ENCODE measurements around the gene OSBPL5. TPM values are rescaled to one million over a fixed set of nuclear protein-coding genes. Genes with fewer than 3 reads are reported as not detected.

The OSBPL5 gene
- total RNA-seq, 1 donor from 2014 or later = 21.8 TPM

DNA sequence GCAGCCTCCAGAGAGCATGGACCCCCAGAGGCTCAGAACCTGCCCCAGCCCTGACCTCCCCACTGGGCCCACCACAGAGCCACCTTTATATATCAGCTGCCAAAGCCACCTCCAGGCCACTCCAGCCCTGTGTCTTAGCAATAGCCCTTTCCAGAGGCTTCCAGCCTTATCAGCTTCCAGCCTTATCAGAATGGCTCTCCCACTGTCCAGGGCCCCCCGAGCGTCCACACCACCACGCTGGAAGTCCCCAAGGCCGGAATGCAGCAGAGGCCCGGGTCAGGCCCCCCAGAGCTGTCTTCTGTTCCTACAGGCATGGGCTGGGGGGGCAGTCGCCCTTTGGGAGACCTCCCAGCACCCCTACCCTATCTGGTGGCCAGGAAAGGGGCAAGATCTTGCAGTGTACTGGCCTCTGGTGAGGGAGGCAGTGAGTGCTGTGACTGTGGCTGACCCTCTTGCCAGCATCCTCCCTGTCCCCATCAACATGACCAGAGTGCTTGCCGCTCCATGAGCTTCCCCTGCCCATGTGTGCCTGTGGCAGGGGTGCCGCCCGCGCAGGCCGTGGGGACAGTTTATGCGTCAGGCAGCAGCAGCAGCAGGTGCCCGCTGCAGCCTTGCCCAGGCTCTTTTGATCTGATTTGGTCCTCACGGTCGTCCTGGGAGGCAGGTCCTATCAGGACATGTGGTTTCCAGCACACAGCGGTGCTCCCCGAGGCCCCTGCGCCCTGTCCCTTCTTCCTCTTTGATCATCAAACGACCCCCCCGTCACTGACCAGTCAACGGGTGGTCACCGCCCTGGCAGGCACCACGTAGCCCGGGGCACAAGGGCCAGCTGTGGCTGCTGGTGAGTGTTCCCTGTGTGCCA is 15.9 kb downstream of the OSBPL5 start:
- no peak for DNase-seq

- no peak for DNase-seq
Observed at GRCh38 chr11:3148255-3148989, 16.7 kb downstream of the OSBPL5 start.

GRCh38 chr11:3147626-3148025 is 17.5 kb downstream of the OSBPL5 start:
- no peak for DNase-seq

DNA sequence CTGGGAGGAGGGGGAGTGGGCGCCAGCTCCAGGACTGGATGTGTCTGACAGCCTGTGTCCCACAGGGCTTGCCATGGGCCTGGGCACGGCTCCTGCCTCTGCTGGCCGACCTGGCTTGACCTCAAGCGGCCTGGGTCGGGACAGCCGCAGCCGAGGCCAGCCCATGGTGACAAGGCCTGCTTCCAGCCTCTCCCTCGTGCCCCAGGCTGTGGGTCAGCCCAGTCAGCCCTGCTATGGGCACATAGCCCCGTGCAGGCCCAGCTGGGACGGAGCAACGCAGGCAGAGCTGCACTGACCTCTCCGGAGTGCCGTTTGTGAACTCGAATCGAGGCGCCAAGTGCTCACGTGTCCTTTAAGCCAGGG is 17.9 kb downstream of the OSBPL5 start:
- no peak for DNase-seq

DNA sequence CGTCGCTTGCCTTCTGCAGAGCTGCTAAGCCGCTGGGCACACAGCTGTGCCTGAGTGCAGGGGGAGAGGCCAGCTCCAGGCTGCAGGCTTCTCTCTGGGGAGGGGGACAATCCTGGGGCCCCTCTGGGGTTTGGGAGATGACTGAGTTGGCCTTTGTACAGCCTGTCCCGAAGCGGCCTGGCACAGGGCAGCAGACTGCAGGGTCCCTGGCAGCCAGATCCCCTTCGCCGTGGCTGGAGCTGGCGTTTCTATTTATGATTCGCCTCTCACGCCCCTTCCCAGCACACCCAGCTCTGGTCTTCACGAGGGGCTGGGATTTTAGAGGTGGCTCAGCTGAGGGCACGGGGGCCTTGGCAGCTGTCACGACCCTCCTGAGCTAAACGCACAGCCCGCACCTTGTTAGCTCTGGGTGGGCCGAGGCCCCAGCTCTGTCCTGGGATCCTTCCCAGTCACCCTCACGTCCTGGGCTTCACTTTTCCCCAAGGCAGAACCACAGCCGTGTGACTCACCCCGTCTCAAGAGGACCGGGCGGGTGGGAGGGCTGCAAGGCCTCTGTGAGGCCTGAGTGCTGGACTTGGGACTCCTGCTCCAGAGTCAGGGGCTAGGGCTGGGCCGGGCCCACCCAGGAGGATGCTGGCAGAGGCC is 18.4 kb downstream of the OSBPL5 start:
- DNase-seq = no peak

DNA sequence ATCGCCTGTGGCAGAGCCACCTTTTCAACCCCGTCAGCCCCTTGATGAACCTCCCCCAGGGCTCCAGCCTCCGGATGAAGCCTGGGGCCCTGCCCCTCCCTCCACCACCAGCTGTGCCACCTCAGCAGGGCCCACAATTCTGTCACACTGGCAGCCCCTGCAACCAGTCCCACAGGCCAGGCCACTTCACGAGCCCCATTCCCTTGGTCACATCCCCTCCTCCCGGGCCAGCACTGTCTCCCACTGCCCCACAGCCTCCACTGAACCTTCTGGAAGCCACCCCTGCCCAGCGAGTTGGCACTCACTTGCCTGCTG is 19.9 kb downstream of the OSBPL5 start:
- no peak for DNase-seq

DNA sequence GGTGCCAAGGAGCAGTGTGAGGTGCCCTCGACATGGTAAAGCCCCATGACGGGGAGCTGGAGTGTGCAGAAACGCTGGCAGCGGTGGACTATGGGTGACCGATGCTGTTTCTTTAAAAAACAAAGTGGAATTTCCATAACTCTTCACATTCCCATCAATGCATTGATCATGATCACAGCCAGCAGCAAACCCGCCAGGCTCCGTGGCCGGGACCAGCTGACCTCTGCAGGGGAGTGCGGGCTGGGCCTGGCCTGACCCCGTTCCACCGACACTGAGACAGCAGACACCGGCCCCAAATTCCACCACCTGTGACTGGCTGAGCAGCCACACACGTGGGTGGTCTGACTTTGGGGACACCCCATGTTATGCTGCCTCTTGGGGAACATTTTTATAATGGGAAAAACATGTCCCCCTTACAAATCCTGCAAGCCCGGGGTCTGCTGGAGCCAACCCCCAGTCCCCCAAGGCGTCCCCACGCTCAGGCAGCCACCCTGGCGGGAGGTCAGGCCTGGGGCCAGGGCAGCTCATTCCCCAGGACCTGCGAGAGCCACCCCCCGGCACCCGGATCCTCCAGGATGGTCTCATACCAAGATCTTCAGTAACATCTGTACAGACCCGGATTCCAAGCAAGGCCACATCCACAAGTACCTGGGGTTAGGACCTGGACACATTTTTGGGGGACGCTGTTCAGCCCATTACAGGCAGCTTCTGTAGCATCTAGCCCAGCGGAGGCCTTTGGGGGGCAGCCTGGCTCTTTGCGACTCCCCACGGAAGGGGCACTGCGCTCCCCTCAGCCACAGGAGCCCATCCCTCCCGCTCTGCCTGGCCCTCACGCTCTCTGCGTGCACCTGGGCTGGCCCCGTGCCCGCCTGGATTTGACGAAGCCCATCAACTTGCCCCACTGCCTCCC is 20.6 kb downstream of the OSBPL5 start:
- DNase-seq = no peak

DNA sequence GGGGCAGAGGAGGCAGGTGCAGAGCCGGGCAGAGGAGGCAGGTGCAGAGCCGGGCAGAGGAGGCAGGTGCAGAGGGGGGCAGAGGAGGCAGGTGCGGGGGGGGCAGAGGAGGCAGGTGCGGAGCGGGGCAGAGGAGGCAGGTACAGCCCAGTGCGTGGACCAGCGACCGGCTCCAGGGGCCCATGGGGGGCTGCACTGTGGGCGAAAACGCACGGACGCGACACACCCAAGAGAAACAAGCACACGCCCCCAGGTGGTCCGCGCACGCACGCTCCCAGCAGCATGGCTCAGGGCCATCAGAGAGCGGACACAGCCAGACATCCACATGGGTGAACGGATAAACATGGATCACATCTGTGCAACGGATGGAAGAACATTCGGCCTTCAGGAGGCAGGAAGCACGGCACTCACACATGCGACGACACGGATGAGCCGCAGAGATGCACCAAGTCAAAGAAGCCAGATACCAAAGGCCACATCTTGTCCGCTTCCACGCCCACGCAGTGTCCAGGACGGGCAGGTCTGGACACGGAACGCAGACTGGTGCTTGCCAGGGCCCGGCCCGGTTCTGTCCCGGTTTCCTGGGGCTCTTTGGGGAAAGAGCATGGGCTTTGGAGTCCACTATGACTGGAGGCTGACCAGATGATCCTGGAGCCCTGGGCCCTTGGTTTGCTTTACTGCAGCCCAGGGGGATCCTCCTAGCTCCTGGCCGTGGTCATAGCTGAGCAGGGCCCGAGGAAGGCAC is 21.8 kb downstream of the OSBPL5 start:
- no peak for DNase-seq

DNA sequence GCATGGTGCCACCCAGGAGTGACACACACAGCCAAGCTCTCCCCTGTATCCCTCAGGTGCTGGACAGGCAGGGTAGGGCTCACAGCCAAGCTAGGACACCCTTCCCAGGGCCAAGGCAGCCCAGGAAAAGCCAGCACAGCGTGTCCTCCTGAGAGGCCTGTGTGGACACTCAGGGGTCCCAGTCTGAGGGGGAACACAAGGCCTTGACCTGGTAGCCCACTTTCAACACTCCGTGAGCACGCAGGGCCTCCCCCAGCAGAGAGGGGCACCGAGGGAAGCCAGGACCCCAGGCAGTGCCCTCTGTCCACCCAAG is 24.9 kb downstream of the OSBPL5 start:
- no peak for DNase-seq

DNA sequence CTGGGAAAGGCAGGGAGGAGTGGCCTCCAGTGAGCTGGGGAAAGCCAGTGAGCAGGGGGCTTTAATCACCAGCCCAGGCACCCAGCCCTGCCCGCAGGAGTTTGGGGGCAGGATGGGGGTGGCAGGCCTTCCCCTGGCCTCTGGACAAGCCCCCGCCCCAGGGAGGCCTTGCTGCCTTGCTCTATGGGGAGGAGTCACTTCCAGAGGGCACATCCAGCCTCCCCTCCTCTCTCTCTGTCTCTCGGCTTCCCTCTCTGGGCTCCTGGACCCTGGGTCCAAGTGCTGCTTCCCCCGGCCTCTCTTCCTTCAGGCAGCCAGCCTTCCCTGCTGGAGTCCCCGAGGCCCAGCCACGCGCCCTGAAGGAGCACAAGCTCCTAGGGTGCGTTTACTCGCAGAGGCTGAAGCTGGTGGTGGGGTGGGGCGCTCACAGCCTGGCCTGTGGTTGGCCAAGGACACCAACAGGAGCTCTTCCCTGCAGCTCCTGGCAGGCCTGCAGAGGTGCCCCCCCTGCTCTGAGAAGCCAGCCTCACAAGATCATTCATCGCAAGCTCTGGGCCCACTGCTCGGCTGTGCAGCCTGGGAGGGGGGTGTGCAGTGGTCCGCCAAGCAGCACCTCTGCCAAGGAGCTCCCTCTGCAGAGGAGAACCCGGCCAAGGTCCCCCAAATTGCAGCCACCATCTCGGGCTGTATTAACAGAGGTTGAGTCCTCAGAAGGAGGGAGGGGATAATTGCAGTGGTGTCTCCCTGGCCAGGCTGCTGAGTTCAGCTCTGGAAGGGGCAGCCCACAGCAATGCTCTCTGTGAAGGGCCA is 25.4 kb downstream of the OSBPL5 start:
- DNase-seq = no peak

DNA sequence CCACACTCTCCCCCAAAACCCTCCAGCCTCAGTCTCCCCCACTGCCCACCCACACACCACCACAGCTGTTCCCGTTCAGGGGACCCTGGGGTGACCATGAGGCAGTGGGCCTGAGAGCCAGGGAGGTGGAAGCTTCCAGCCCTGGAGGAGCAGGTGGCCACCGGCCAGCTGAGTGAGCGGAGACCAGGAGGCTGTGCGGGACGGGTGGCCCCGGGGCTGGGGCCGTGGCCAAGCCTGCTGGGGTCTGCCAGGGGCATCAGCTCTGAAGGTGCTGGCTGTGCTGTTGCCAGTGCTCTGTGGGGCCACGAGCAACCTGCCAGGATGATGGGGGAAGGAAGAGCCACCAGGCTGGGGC is 26.0 kb downstream of the OSBPL5 start:
- no peak for DNase-seq

- DNase-seq = no peak
Observed at GRCh38 chr11:3138178-3139085, 26.7 kb downstream of the OSBPL5 start.

- no peak for DNase-seq
Observed at GRCh38 chr11:3137486-3138177, 27.5 kb downstream of the OSBPL5 start.

DNA sequence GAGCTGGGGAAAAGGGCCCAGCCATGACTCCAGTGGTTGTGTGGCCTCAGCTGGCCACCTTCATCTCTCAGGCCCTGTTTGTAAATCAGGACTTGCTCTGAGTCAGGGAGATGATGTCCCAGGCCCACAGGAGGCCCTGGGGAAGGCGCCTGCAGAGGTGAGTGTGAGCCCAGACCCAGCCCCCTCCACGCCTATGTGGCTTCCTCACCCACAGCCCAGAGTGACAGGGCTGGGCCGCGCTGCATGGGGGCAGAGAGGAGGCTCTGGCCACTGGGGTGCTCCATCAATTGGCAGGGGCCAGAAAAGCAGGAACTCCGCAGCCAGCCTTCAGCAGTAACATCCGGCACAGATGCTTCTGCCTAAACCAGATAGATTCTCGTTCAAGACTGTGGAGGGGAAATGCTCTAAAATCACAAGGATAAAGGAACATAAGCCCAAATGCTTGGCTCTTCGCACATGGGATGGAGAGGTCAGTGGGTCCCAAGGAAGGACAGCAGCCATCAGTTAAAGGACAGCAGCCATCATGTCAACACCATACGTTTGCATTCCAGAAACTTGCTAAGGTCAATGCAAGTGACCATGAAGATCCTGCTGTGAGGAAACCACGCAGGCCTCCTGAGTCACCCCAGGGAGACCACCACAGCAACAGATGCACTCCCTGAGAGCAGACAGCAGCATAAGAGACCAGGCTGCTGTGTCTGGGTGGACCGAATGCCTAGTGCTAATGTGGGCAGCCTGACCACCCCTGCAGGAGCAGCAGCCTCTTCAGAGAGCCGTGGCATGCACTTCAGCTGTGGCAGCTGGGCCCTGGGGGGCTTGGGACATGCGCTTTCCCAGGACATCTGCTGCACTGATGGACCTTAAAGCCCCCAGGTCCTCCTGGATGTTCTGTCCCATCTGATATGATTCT is 28.3 kb downstream of the OSBPL5 start:
- no peak for DNase-seq

DNA sequence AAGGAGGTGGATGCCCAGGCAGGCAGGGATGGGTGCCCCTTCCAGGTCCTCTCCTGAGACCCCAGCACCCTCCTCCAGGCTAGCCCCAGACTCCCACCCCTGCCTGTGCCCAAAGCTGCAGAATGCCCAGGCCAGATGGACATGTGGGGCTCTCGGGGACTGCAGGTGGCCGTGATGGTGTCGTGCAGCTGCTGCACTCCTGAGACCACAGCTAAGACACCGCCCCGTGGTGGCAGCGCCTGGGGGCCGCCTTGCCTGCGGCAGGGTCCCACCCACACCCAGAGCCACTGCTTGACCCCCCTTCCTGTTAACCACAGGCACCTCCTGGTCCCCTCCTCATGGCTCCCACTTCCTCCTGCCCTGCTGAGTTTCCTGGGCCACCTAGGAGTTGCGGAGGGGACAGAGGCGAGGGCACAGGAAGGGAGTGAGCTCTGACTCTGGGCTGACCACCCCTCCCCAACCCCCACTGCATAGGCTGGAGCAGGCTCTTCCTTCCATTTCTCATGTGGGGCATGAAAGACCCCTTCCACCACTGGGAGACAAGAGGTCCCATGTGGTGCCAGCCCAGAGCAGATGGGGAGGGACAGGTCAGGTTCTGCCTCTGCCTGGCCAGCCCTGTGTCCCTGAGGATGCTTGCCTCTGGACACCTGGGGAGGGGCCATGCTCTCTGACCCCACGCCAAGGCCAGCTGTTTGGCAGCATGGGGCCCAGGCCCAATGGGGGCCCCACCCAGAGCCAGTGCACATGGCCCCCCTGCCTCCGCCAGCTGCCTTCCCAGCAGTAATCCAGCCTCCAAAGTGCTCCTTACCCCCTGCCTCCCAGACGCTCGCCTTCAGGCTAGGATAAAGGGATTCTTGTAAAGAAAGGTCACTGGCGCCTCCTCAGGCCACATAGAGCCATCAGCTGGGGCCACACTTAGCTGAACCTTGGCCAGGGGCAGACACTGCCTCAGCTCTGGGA is 29.3 kb downstream of the OSBPL5 start:
- DNase-seq = no peak

DNA sequence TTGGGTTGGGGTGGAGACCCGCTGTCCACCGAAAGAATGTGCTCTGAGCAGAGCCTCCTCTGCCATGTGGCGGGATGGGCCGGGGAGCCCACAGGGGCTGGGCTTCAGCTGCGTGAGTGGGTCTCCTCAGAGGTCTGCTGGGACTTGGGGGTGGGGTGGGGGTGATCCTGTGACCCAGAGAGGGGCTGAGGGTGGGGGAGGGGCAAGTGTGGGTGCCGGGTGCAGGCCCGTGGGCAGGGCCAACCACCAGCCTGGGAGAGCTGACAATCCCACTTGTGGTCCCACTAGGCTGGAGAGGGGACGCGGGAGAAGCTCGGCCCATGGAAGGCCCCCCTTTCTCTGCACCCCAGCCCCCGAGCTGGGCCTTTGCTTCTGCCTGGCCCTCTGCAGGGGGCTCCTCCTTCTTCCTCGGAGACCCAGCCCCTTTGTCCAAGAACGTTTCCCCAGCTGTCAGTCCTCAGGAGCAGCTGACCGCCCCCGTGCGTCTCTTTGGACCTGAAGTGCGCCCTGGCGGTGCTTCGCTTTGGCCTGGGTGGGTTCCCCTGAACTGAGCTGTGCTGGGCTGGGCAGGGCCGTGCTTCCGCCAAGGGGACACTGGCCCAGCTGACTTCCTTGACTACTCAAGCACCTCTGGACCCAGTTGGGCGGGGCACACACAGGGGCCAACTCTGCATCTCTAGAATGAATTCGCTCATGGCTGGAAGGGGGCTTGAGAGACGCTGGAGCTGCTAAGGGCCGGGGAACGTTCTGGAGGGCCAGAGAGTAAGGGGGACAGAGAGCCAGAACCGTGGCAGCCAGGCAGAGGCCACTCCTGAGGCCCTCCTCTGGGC is 30.2 kb downstream of the OSBPL5 start:
- no peak for DNase-seq

Measured in tongue (tissue), 2 donors.